Measurements from ENCODE around the gene TTYH2. TPM values are rescaled to one million over a fixed set of nuclear protein-coding genes. Genes with fewer than 3 reads are reported as not detected.

Gene TTYH2
- total and polyA plus RNA-seq, 2 experiments from 2014 or later, result 1.4 to 3.9 TPM

DNA sequence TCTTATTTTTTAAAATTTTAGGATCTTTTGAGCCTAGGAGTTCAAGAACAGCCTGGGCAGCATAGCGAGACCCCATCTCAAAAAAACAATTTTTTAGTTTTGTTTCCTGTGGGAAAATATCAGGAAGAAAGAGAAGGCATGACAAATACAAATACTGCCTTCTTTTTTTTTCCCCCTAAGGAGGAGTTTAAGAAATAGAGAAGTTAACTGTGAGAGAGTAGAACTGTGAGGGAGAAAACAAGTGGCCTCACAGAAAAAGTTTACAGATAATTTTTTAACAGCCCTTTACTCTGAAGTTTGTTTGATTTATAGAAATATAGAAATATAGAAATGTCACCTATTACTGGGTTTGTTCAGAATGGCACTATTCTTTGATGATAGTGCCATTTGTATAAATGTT, 21.1 kb downstream of the TTYH2 start (continued):
- TF ChIP-seq, protein P1, sequence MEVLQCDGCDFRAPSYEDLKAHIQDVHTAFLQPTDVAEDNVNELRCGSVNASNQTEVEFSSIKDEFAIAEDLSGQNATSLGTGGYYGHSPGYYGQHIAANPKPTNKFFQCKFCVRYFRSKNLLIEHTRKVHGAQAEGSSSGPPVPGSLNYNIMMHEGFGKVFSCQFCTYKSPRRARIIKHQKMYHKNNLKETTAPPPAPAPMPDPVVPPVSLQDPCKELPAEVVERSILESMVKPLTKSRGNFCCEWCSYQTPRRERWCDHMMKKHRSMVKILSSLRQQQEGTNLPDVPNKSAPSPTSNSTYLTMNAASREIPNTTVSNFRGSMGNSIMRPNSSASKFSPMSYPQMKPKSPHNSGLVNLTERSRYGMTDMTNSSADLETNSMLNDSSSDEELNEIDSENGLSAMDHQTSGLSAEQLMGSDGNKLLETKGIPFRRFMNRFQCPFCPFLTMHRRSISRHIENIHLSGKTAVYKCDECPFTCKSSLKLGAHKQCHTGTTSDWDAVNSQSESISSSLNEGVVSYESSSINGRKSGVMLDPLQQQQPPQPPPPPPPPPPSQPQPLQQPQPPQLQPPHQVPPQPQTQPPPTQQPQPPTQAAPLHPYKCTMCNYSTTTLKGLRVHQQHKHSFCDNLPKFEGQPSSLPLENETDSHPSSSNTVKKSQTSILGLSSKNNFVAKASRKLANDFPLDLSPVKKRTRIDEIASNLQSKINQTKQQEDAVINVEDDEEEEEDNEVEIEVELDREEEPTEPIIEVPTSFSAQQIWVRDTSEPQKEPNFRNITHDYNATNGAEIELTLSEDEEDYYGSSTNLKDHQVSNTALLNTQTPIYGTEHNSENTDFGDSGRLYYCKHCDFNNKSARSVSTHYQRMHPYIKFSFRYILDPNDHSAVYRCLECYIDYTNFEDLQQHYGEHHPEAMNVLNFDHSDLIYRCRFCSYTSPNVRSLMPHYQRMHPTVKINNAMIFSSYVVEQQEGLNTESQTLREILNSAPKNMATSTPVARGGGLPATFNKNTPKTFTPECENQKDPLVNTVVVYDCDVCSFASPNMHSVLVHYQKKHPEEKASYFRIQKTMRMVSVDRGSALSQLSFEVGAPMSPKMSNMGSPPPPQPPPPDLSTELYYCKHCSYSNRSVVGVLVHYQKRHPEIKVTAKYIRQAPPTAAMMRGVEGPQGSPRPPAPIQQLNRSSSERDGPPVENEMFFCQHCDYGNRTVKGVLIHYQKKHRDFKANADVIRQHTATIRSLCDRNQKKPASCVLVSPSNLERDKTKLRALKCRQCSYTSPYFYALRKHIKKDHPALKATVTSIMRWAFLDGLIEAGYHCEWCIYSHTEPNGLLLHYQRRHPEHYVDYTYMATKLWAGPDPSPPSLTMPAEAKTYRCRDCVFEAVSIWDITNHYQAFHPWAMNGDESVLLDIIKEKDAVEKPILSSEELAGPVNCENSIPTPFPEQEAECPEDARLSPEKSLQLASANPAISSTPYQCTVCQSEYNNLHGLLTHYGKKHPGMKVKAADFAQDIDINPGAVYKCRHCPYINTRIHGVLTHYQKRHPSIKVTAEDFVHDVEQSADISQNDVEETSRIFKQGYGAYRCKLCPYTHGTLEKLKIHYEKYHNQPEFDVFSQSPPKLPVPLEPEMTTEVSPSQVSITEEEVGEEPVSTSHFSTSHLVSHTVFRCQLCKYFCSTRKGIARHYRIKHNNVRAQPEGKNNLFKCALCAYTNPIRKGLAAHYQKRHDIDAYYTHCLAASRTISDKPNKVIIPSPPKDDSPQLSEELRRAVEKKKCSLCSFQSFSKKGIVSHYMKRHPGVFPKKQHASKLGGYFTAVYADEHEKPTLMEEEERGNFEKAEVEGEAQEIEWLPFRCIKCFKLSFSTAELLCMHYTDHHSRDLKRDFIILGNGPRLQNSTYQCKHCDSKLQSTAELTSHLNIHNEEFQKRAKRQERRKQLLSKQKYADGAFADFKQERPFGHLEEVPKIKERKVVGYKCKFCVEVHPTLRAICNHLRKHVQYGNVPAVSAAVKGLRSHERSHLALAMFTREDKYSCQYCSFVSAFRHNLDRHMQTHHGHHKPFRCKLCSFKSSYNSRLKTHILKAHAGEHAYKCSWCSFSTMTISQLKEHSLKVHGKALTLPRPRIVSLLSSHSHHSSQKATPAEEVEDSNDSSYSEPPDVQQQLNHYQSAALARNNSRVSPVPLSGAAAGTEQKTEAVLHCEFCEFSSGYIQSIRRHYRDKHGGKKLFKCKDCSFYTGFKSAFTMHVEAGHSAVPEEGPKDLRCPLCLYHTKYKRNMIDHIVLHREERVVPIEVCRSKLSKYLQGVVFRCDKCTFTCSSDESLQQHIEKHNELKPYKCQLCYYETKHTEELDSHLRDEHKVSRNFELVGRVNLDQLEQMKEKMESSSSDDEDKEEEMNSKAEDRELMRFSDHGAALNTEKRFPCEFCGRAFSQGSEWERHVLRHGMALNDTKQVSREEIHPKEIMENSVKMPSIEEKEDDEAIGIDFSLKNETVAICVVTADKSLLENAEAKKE (CRISPR knock-in tag; IDR thresholded peaks at IDR 0.05), result no peak
- TF ChIP-seq EZH2phosphoT487 (IDR thresholded peaks at IDR 0.05; ENCODE audit: unreplicated experiment) (no peak), JUNB (IDR thresholded peaks at IDR 0.05; ENCODE audit: unreplicated experiment) (no peak), EZH2 (IDR thresholded peaks at IDR 0.05; ENCODE audit: low read depth, unreplicated experiment) (no peak), NANOG (IDR thresholded peaks at IDR 0.05; ENCODE audit: borderline replicate concordance) (no peak), ZNF331 (CRISPR knock-in tag; IDR thresholded peaks at IDR 0.05; ENCODE audit: low read depth) (no peak), ETS1 (IDR thresholded peaks at IDR 0.05) (no peak)

DNA sequence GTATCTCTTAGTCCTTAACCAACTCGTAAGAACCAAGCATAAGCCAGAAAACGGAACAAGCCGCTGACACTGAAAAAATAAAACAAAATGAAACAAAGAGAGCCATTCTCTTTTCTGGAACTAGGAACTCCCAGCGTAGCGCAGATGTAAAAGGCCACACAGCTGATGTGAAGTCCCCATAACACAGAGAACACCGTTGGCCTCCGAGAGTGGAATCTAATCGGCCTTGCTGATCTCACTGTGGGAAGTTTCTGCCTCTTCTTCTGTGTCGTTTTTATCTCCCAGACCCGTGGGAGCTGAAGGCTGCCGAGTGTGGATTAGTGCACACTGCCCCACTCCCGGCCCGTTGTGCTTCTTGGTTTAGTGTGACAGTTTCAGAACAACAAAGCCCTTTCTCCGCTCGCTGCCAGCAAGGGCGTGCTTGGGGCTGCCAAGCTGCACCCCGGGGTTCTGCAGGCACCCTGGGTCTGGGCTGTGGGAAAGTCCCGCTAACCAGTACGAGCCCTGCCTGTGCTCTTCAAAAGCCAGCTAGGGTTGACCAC, 21.7 kb downstream of the TTYH2 start:
- TF ChIP-seq EZH2phosphoT487 (IDR thresholded peaks at IDR 0.05; ENCODE audit: unreplicated experiment) (no peak), NANOG (IDR thresholded peaks at IDR 0.05; ENCODE audit: borderline replicate concordance) (no peak), CTCF (conservative IDR thresholded peaks at IDR 0.05; ENCODE audit: low read depth in 2 of 2) (no peak), STAT1 (IDR thresholded peaks at IDR 0.05; ENCODE audit: unreplicated experiment) (no peak)
- Histone ChIP-seq H2AFZ (no peak overlapping the region), H3F3A (replicated peaks; ENCODE audit: low read depth) (no peaks in the 10 kb centered on the region), H3K36me3 (ENCODE audit: insufficient read depth) (no peaks in the 10 kb centered on the region), H3K27ac (ENCODE audit: low read depth) (no peak overlapping the region), H3K27me3 (ENCODE audit: insufficient read depth) (no peaks in the 10 kb centered on the region), H3K79me2 (replicated peaks; ENCODE audit: insufficient read depth) (no peaks in the 10 kb centered on the region), H3K4me1 (ENCODE audit: insufficient read depth) (no peaks in the 10 kb centered on the region), H4K20me1 (replicated peaks; ENCODE audit: insufficient read depth) (no peaks in the 10 kb centered on the region), H3K9me2 (ENCODE audit: insufficient read depth) (no peaks in the 10 kb centered on the region), H3K4me2 (no peak overlapping the region), H3K4me3 (no peak overlapping the region)
- Mint-ChIP-seq H3K4me3 (no peak overlapping the region), H3K4me1 (peaks cover 11% of the 10 kb centered on the region), H3K36me3 (ENCODE audit: low read depth) (no peaks in the 10 kb centered on the region), H3K9me3 (no peaks in the 10 kb centered on the region; the same call in 2 of the 3 replicates), H3K27me3 (ENCODE audit: insufficient read depth, low read depth, poor library complexity) (peaks cover 4% of the 10 kb centered on the region), H3K27ac (no peak overlapping the region)
- DNase-seq (ENCODE audit: low spot score), result no peak
- no peak for ATAC-seq
